Calu3 (cell line): ENCODE results near the gene DDX19B. TPM values are rescaled to one million over a fixed set of nuclear protein-coding genes. Genes with fewer than 3 reads are reported as not detected.
"Not testable (repeated sequence)": the region's sequence is repeated elsewhere in the genome, so short reads cannot be mapped to it uniquely, and the experiment has no call there.

Experiments
- BruUV-seq: library from RNA; stranded (reverse); fragments of 400-500 nt; replicated peaks from 2 replicates; lab custom pipeline; 2021; lab: Mats Ljungman, UMichigan
- CTCF ChIA-PET: fragments of 300-600 bp; sonication (Branson Sonifier 250); formaldehyde crosslinking; loops from one replicate; lab custom pipeline; 2022; ENCODE audit warnings: antibody characterized with exemption; lab: Charles Lee
- DNase-seq: peaks from one replicate; pipeline ENCODE4 v3.0.0; 2022
- H3K27ac Mint-ChIP-seq: one replicate; pipeline ENCODE4 v1.8.0; 2022; ENCODE audit warnings: mixed read lengths; ENCODE audit not compliant: unreplicated experiment
- H3K27me3 Mint-ChIP-seq: one replicate; pipeline ENCODE4 v1.8.0; 2022; ENCODE audit warnings: mixed read lengths; ENCODE audit not compliant: unreplicated experiment
- H3K36me3 Mint-ChIP-seq: one replicate; pipeline ENCODE4 v1.8.0; 2022; ENCODE audit warnings: mild to moderate bottlenecking, moderate library complexity, mixed read lengths; ENCODE audit not compliant: insufficient read depth, unreplicated experiment
- H3K4me1 Mint-ChIP-seq: one replicate; pipeline ENCODE4 v1.8.0; 2022; ENCODE audit warnings: mild to moderate bottlenecking, low read depth, mixed read lengths; ENCODE audit not compliant: unreplicated experiment
- H3K4me3 Mint-ChIP-seq: one replicate; pipeline ENCODE4 v1.8.0; 2022; ENCODE audit warnings: mild to moderate bottlenecking, low read depth, moderate library complexity, mixed read lengths; ENCODE audit not compliant: unreplicated experiment
- H3K9me3 Mint-ChIP-seq: one replicate; pipeline ENCODE4 v1.8.0; 2022; ENCODE audit warnings: low read depth, mixed read lengths; ENCODE audit not compliant: unreplicated experiment
- CTCF ChIP-seq: fragments of 200-600 bp; IDR thresholded peaks from one replicate; pipeline ENCODE4 v1.8.0; 2022; ENCODE audit warnings: antibody characterized with exemption; ENCODE audit not compliant: unreplicated experiment
- intact Hi-C: fragments of 100-400 bp; cut with micrococcal nuclease; formaldehyde crosslinking; loops from one replicate; pipeline ENCODE4 v1.10.0; 2022; ENCODE audit not compliant: unreplicated experiment
- total RNA-seq: library from RNA; stranded (reverse); gene quantifications from 2 replicates; pipeline ENCODE4 v1.2.3, GENCODE V29; 2022

Gene DDX19B
- total RNA-seq, 1 experiment from 2014 or later = 45.2 TPM

- Mint-ChIP-seq H3K36me3 (peaks cover 61% of the 10 kb centered on the region), H3K4me3 (no peak overlapping the region), H3K9me3 (no peaks in the 10 kb centered on the region), H3K27ac (no peak overlapping the region), H3K4me1 (peaks cover 16% of the 10 kb centered on the region), H3K27me3 (no peaks in the 10 kb centered on the region)
- CTCF ChIA-PET = no interaction called here
- BruUV-seq = no TSS peak
- no peak for DNase-seq
- no peak for TF ChIP-seq CTCF
- intact Hi-C loops = no loop called here
Observed at GRCh38 chr16:70349783-70350182, 50.8 kb downstream of the DDX19B start.

GRCh38 chr16:70359552-70359951 lies 60.6 kb downstream of the DDX19B start:
- intact Hi-C loops = no loop called here
- H3K36me3 Mint-ChIP-seq = peaks cover 84% of the 10 kb centered on the region
- no peak overlapping the region for H3K4me3 Mint-ChIP-seq
- no TSS peak for BruUV-seq
- CTCF ChIA-PET = interaction anchor here (0.7 kb wide), 5 partner anchors 8 to 274 kb away, joined by 3 to 5 read pairs (median 4); no protein-coding TSS in a partner anchor
- no peaks in the 10 kb centered on the region for H3K27me3 Mint-ChIP-seq
- no peaks in the 10 kb centered on the region for H3K4me1 Mint-ChIP-seq
- no peak overlapping the region for H3K27ac Mint-ChIP-seq
- no peaks in the 10 kb centered on the region for H3K9me3 Mint-ChIP-seq
- DNase-seq = no peak
- no peak for TF ChIP-seq CTCF

- Mint-ChIP-seq H3K36me3 (peaks cover 85% of the 10 kb centered on the region), H3K27me3 (no peaks in the 10 kb centered on the region), H3K9me3 (no peaks in the 10 kb centered on the region), H3K4me3 (no peak overlapping the region), H3K27ac (no peak overlapping the region), H3K4me1 (no peaks in the 10 kb centered on the region)
- no peak for TF ChIP-seq CTCF
- no TSS peak for BruUV-seq
- no peak for DNase-seq
- intact Hi-C loops = no loop called here
- CTCF ChIA-PET = no interaction called here
Observed at GRCh38 chr16:70364399-70364798, 65.4 kb downstream of the DDX19B start.

GRCh38 chr16:70370145-70370544 lies 71.2 kb downstream of the DDX19B start:
- peaks cover 92% of the 10 kb centered on the region for H3K36me3 Mint-ChIP-seq
- H3K27me3 Mint-ChIP-seq, H3K9me3 Mint-ChIP-seq, H3K4me3 Mint-ChIP-seq, H3K4me1 Mint-ChIP-seq, BruUV-seq, H3K27ac Mint-ChIP-seq: not testable (repeated sequence)
- intact Hi-C loops = loop anchor here (5.0 kb wide), 1 partner anchor 282 kb away; no protein-coding TSS in a partner anchor
- CTCF ChIA-PET = interaction anchor here (0.7 to 2.6 kb wide), 5 partner anchors 10 to 284 kb away, joined by 3 to 9 read pairs (median 3); no protein-coding TSS in a partner anchor
- DNase-seq = peak; percentile 19

GRCh38 chr16:70370924-70371323 lies 71.9 kb downstream of the DDX19B start:
- no peak overlapping the region for H3K27ac Mint-ChIP-seq
- intact Hi-C loops = loop anchor here (5.0 kb wide), 1 partner anchor 281 kb away; no protein-coding TSS in a partner anchor
- CTCF ChIA-PET = no interaction called here

More at GRCh38 chr16:70370924-70371323, 71.9 kb downstream of the DDX19B start:
- no peak for TF ChIP-seq CTCF
- no TSS peak for BruUV-seq
- no peak for DNase-seq
- Mint-ChIP-seq H3K27me3 (no peaks in the 10 kb centered on the region), H3K4me3 (no peak overlapping the region), H3K9me3 (no peaks in the 10 kb centered on the region), H3K36me3 (peaks cover 92% of the 10 kb centered on the region), H3K4me1 (no peaks in the 10 kb centered on the region)
